ENCODE measurements around the gene SELENOS.

SELENOS gene

GRCh38 chr15:101255051-101255395 lies 22.3 kb downstream of the SELENOS start:
- ATAC-seq = no peak
- no peak for TF ChIP-seq OSR1 (CRISPR knock-in tag; IDR thresholded peaks at IDR 0.05)
- TF ChIP-seq POU6F1 (CRISPR knock-in tag; IDR thresholded peaks at IDR 0.05; ENCODE audit: borderline replicate concordance, low read depth) = no peak
- TF ChIP-seq RARB (CRISPR knock-in tag; IDR thresholded peaks at IDR 0.05) = no peak
- TF ChIP-seq TCF4 (CRISPR knock-in tag; IDR thresholded peaks at IDR 0.05; ENCODE audit: borderline replicate concordance) = no peak
- TF ChIP-seq CSDC2 (CRISPR knock-in tag; IDR thresholded peaks at IDR 0.05) = no peak
- TF ChIP-seq ISL1 (CRISPR knock-in tag; IDR thresholded peaks at IDR 0.05) = no peak
- TF ChIP-seq ZFP3 (CRISPR knock-in tag; IDR thresholded peaks at IDR 0.05) = no peak
- TF ChIP-seq, protein P1, sequence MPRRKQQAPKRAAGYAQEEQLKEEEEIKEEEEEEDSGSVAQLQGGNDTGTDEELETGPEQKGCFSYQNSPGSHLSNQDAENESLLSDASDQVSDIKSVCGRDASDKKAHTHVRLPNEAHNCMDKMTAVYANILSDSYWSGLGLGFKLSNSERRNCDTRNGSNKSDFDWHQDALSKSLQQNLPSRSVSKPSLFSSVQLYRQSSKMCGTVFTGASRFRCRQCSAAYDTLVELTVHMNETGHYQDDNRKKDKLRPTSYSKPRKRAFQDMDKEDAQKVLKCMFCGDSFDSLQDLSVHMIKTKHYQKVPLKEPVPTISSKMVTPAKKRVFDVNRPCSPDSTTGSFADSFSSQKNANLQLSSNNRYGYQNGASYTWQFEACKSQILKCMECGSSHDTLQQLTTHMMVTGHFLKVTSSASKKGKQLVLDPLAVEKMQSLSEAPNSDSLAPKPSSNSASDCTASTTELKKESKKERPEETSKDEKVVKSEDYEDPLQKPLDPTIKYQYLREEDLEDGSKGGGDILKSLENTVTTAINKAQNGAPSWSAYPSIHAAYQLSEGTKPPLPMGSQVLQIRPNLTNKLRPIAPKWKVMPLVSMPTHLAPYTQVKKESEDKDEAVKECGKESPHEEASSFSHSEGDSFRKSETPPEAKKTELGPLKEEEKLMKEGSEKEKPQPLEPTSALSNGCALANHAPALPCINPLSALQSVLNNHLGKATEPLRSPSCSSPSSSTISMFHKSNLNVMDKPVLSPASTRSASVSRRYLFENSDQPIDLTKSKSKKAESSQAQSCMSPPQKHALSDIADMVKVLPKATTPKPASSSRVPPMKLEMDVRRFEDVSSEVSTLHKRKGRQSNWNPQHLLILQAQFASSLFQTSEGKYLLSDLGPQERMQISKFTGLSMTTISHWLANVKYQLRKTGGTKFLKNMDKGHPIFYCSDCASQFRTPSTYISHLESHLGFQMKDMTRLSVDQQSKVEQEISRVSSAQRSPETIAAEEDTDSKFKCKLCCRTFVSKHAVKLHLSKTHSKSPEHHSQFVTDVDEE (CRISPR knock-in tag; IDR thresholded peaks at IDR 0.05) = no peak
- TF ChIP-seq TOX (CRISPR knock-in tag; IDR thresholded peaks at IDR 0.05; ENCODE audit: borderline replicate concordance) = no peak
- TF ChIP-seq ZNF8 (CRISPR knock-in tag; IDR thresholded peaks at IDR 0.05) = no peak
- TF ChIP-seq ESRRG (CRISPR knock-in tag; IDR thresholded peaks at IDR 0.05) = no peak
- TF ChIP-seq GLIS3 (CRISPR knock-in tag; IDR thresholded peaks at IDR 0.05) = no peak
- no peak for TF ChIP-seq ZNF565 (CRISPR knock-in tag; conservative IDR thresholded peaks at IDR 0.05; ENCODE audit: low read depth)
- TF ChIP-seq, protein P2, sequence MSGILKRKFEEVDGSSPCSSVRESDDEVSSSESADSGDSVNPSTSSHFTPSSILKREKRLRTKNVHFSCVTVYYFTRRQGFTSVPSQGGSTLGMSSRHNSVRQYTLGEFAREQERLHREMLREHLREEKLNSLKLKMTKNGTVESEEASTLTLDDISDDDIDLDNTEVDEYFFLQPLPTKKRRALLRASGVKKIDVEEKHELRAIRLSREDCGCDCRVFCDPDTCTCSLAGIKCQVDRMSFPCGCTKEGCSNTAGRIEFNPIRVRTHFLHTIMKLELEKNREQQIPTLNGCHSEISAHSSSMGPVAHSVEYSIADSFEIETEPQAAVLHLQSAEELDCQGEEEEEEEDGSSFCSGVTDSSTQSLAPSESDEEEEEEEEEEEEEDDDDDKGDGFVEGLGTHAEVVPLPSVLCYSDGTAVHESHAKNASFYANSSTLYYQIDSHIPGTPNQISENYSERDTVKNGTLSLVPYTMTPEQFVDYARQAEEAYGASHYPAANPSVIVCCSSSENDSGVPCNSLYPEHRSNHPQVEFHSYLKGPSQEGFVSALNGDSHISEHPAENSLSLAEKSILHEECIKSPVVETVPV (CRISPR knock-in tag; IDR thresholded peaks at IDR 0.05) = no peak

DNA sequence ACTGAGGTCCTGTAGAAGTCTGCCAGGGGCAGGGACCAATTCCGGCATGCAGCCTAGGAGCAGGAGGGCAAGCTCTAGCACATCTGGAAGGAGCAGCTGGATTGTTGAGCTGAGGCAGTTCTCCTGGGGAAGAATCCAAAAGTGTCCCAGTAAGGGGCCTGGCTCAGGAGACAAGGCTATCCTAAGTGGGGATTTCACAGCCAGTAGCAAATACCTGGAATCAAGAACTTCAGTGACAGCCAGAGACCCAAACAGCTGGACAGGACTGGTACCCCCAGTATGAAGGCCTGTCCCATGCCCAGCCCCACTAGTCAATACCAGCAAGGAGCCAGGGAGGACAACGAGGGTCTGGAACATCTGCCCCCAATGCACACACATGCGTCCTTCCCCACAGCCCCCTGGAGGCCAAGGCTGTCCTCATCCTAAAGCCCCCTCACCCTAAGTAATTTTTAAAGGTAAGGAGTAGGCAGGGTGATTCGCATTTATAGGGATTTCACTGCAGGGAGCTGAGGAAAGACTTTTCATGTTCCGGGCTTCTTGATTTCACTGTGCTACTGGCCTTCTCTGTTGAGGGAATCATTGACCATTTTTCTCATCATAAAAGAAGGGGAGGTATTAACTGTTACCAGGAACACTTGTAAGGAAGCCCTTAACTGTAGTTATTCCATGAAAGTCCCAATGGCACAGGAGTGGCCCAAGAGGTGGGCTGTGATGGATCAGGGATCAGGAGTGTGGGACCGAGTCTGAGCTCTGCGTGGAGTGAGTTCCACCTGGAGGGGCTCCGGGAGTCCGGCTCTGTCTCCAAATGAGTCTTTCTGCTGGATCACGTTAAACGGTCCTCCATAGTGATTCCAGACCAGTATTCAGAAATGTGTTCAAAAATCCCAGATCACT lies 22.9 kb downstream of the SELENOS start:
- TF ChIP-seq ZNF70 (CRISPR knock-in tag; IDR thresholded peaks at IDR 0.05) (no peak), ZFP30 (CRISPR knock-in tag; IDR thresholded peaks at IDR 0.05) (no peak), OSR1 (CRISPR knock-in tag; IDR thresholded peaks at IDR 0.05) (no peak), TOX (CRISPR knock-in tag; IDR thresholded peaks at IDR 0.05; ENCODE audit: borderline replicate concordance) (no peak)

GRCh38 chr15:101252836-101253235 lies 24.4 kb downstream of the SELENOS start:
- TF ChIP-seq ESRRG (CRISPR knock-in tag; IDR thresholded peaks at IDR 0.05) = no peak
- no peak for TF ChIP-seq TCF4 (CRISPR knock-in tag; IDR thresholded peaks at IDR 0.05; ENCODE audit: borderline replicate concordance)
- no peak for TF ChIP-seq ARNTL (CRISPR knock-in tag; IDR thresholded peaks at IDR 0.05; ENCODE audit: borderline replicate concordance, low read depth)
- TF ChIP-seq POU6F1 (CRISPR knock-in tag; IDR thresholded peaks at IDR 0.05; ENCODE audit: borderline replicate concordance, low read depth) = no peak
- TF ChIP-seq BACH2 (CRISPR knock-in tag; IDR thresholded peaks at IDR 0.05; ENCODE audit: borderline replicate concordance) = no peak
- TF ChIP-seq OSR1 (CRISPR knock-in tag; IDR thresholded peaks at IDR 0.05) = no peak
- TF ChIP-seq CSDC2 (CRISPR knock-in tag; IDR thresholded peaks at IDR 0.05) = no peak
- TF ChIP-seq ZNF70 (CRISPR knock-in tag; IDR thresholded peaks at IDR 0.05) = no peak
- TF ChIP-seq, protein P3, sequence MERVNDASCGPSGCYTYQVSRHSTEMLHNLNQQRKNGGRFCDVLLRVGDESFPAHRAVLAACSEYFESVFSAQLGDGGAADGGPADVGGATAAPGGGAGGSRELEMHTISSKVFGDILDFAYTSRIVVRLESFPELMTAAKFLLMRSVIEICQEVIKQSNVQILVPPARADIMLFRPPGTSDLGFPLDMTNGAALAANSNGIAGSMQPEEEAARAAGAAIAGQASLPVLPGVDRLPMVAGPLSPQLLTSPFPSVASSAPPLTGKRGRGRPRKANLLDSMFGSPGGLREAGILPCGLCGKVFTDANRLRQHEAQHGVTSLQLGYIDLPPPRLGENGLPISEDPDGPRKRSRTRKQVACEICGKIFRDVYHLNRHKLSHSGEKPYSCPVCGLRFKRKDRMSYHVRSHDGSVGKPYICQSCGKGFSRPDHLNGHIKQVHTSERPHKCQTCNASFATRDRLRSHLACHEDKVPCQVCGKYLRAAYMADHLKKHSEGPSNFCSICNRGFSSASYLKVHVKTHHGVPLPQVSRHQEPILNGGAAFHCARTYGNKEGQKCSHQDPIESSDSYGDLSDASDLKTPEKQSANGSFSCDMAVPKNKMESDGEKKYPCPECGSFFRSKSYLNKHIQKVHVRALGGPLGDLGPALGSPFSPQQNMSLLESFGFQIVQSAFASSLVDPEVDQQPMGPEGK (CRISPR knock-in tag; IDR thresholded peaks at IDR 0.05; ENCODE audit: borderline replicate concordance) = no peak
- TF ChIP-seq, protein P1 (CRISPR knock-in tag; IDR thresholded peaks at IDR 0.05) = no peak
- no peak for TF ChIP-seq ZNF565 (CRISPR knock-in tag; conservative IDR thresholded peaks at IDR 0.05; ENCODE audit: low read depth)
- no peak for ATAC-seq

More for the DNA sequence above, 22.9 kb downstream of the SELENOS start:
- ATAC-seq = no peak
